HL-60/S4 treated with retinoic acid at 250 ng/mL for 4 days and 3 days (cell line): ENCODE data around the gene H3-3A.
"Not testable (repeated sequence)": the region's sequence is repeated elsewhere in the genome, so short reads cannot be mapped to it uniquely, and the experiment has no call there.

Experiments used
- in situ Hi-C: fragments of 300-500 bp; cut with MboI; formaldehyde crosslinking; loops from 2 replicates; pipeline ENCODE4 v1.7.0; 2022; ENCODE audit warnings: low sequenced_read_pairs

H3-3A gene

DNA sequence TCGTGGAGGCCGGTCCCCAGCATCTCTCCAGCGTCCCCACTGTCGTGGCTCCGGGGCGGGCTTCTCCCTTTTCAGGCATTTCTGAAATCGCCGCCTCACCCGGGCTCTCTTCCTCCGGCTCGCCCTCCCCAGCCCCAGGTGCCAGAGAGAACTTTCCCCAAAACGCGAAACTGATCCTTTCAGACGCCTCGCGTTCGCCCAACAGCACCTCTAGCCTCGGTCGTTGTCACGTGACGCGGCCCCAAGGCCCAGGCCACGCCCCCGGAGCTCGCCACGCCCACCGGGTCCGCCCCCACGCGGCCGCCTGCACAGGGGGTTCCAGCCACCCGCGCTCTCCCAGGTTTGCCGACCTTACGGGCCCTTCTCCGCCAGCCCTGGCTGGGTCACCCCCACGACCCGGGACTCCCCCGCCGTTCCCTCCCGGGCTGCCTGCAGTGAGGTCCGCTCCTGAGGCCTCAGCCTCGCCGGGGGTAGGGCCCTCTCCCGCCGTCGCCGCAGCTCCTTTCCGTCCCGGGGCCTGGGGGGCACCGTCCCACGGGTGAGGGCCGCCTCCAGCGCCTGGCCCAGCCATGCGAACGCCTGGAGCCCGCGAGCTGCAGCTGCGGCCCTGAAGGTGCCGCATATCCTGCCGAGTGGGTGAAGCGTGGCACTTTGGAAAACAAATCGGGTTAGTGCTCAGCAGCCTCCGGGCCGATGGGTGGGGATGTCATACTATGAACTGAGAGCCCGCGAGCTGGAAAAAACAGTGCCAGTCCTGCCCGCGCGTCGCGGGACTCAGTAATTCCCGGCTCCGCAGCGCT, 21.0 kb downstream of the H3-3A start:
- in situ Hi-C loops = no loop called here

DNA sequence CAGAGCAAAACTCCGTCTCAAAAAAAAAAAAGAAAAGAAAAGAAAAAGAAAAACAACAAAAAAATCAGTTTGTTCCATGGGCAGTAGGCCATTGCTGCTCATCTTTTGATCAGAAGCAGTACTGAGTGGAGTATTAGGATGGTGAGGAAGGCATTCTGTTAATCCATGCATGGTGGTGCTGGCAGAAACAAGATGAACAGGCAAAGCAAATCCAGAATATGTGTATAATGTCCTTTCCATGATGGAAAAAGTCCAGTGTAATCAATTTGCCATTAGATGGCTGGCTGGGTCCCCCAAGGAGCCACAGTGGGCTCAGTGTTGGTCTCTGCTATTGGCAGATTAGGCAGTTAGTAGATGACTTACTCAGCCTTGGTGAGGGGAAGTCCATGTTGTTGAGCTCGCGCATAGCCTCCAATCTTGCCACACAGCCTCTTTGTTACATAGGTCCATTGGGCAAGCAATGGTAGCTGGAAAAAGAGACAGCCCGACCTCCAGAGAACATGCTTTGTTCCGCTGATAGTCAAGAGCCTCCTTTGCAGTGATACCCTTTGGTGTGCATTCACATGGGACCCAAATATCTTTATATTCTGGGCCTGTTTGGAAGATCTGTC, 23.3 kb downstream of the H3-3A start:
- in situ Hi-C loops = no loop called here

DNA sequence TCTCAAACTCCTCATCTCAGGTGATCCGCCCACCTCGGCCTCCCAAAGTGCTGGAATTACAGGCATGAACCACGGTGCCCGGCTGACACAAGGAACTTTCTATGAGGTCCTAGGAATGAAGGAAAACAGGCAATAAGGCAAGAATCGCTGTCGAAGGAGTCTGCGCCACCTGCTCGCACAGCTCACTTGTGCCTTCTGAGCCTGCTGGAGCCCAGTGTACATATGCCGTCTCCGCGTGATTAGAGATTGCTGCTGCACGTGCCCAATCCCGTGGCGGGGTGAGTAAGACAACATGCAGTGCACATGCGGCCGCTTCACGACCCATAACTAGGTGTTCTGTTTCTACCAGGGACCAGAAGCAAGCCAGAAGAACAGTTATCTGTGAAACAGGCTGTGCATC, 24.3 kb downstream of the H3-3A start:
- in situ Hi-C loops = no loop called here

DNA sequence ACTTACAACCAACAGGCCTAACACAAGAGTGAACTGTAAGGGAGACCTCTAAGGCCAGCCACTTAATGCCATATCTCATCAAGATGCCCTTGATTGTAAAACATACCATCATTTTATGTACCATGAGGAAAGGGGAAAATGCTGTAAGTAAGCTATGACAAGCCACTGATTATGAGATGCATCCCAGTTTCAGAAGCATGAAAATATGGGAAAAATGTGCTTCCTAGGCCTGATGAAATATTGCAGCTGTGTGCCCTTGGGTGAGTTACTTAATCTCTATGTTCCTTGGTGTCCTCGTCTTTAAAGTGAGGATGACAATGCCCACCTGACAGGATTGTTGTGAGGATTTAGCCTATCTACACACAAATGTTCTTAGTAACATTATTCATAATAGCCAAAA, 28.9 kb downstream of the H3-3A start:
- in situ Hi-C loops = no loop called here

DNA sequence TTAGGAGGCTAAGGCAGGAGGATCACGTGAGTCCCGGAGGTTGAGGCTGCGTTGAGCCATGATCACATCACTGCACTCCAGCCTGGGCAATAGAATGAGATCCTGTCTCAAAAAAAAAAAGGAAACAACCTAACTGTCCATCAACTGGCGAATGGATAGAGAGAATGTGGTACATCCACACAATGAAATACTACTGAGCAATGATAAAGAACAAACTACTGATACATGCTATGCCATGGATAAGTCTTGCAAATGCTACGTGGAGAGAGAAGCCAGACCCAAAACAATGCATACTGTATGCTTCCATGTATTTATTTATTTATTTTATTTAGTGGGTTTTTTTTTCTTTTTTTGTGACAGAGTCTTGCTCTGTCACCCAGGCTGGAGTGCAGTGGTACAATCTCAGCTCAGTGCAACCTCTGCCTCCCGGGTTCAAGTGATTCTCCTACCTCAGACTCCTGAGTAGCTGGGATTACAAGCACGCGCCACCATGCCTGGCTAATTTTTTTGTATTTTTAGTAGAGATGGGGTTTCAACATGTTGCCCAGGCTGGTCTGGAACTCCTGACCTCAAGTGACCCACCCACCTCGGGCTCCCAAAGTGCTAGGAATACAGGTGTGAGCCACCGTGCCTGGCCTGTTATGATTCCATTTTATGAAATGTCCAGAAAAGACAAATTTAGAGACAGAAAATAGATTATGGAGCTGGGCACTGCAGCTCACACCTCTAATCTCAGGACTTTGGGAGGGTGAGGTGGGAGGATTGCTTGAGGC, 29.7 kb downstream of the H3-3A start:
- in situ Hi-C loops = not testable (repeated sequence)

DNA sequence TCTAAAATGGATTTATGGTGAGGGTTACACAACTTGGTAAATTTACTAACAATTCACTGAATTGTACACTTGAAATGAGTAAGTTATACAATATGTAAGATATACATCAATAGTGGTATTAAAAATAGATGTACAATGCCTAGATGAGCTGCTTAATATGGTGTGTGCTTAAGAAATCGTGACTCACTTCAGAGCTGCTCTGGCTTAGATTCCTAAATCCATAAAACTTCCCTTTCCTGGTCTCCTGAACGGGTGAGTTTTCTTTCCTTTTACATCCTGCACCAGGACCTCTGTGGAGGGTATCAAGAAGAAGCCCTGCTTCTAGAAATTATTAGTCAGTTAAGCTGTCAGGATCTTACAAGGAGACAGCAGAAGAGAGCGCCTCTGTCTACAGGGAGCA, 30.4 kb downstream of the H3-3A start:
- in situ Hi-C loops = no loop called here

DNA sequence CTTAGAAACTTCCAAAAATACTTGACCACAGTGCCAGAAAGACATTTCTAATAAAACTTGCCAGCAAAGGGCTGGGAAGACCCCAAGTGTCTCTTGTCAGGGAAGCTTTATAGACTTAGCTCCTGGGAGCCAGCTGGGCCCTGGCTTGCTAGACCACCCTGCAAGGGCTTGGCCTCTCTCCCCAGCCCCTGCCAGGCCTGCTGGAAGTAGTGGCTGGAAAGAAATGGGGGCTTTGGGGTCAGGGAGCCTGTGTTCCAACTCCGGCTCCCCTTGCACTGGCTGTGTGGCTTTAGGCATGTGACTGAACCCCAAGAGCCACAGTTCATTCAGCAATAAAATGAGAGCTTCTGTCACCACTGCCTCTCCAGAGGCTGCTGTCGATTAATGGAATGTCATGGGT, 31.1 kb downstream of the H3-3A start:
- in situ Hi-C loops = no loop called here

DNA sequence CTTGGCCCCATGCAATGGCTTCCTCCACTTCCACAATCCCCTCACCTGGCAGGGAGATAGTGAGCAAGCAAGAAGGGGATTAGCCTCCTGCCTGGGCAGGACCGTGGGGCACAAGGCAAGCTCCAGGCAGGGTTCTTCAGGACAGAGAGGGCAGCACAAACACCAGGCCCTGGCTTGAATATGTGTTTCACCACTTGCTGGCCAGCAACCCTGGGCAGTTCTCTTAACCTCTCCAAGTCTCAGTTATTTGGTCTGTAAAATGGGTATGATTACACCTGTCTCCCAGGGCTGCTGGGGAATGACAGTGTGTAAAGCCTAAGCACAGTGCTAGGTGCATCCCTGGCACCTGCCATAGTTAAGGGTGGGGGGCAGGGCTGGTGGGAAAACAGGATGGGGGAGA, 31.9 kb downstream of the H3-3A start:
- in situ Hi-C loops = no loop called here

DNA sequence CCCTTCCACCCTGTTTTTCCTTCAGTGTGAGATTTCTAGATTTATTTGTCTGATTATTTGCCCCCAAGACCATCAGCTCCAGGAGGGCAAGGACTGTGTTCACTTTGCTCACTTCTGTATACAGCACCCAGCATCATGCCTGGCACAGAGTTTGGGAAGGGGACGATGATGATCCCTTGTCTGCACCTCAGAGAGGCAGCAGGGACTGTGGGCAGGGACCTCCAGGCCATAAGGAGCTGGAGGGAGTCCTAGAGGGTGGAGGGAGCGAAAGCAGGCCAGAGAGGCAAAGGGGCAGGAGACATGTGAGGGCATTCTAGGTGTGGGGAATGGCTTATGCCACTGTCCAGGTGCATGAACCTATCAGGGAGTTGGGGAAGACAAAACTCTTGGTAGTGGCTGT, 32.8 kb downstream of the H3-3A start:
- in situ Hi-C loops = no loop called here

DNA sequence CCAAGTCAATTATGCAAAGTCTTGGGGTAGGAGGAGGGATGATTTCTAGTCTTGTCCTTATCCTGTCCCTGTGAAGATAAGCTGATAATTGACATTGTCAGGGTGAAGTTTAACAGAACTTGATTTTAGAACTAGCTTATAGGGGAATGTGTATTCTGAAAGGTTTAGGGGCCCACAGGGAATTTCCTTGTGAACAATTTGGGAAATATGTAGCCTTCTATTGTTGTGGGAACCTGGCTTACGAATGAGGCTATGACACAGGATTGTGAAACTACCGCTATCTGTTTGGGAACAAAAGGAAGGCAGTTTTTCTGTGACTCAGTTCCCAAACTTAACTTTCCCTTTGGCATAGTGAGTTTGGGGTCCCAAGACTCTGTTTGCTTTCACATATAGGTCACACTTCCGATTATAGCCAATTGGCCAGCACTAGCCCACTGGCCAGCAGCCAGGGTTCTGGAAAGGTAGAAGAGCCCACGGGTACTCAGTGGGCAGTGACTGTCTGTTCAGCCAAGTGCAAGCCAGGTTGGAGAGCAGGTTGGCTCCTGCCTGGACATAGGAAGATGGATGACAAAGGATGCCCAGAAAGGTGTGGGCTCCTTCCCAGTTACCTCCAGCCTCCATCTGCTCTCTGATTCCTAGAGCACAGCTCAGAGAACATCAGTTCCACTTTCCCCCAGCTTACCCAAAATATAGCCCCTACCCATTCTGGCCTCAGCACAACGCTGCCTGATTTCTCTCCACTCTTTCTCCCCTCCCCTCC, 35.5 kb downstream of the H3-3A start:
- in situ Hi-C loops = no loop called here

DNA sequence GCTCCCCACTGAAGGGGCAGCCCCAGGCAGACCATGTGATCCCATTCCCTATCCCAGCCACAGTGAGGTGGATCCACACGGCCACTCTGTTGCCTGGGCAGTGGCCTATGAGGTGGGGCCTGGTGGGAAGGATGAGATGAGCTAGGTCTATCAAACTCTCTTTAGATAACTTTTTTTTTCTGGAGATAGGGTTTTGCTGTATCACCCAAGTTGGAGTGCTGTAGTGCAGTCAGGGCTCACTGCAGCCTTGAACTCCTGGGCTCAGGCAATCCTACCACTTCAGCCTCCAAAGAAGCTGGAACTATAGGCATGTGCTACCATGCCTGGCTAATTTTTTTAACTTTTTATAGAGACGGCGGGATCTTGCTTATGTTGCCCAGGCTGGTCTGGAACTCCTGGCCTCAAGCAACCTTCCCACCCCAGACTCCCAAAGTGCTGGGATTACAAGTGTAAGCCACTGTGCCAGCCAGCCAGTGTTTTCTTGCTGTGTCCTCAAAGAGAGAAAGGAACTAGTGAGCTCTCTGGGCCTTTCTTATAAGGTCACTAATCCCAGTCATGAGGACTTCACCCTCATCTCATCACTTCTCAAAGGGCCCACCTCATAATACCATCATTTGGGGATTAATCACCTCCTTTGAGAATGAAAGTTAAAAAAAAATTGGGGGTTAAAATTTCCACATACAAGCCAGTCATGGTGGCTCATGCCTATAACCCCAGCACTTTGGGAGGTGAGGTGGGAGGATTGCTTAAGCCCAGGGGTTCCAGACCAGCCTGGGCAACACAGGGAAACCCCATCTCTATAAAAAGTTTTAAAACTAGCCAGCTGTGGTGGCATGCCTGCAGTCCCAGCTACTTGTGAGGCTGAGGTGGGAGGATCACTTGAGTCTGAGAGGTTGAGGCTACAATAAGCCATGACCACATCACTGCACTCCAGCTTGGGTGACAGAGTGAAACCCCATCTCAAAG, 36.6 kb downstream of the H3-3A start:
- in situ Hi-C loops = no loop called here

DNA sequence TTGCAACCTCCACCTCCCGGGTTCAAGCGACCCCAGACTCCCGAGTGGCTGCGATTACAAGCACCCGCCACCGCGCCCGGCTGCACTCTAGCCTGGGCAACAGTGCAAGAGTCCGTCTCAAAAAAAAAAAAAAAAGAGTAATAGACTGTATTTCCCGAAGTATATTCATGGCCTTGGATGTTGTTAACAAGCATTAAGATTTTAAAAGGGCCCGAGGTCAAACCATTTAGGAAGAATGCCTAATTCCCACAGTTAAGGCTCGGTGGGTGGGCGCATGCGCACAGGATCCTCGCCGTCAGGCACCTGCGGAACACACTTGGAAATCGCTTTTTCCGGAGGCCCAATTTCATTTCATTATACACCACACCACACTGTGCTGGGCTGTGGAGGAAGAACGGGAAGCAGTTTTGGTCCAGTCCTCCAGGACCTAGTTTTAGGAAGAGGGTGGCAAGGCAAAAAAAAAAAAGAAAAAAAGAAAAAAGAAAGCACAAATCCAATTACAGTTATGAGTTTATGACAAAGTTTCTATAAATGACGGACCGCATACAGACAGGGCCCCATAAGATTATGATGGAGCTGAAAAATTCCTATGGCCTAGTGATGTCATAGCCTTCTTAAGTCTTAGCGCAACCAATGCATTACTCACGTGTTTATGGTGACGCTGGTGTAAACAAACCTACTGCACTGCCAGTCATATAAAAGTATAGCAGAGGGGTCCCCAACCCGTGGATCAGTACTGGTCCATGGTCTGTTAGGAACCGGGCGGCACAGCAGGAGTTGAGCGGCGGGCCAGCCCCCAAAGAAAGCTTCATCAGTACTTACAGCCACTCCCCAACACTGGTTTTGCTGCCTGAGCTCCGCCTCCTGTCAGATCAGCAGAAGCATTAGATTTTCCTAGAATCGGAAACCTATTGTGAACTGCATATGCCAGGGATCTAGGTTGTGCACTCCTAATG, 38.2 kb downstream of the H3-3A start:
- in situ Hi-C loops = no loop called here

DNA sequence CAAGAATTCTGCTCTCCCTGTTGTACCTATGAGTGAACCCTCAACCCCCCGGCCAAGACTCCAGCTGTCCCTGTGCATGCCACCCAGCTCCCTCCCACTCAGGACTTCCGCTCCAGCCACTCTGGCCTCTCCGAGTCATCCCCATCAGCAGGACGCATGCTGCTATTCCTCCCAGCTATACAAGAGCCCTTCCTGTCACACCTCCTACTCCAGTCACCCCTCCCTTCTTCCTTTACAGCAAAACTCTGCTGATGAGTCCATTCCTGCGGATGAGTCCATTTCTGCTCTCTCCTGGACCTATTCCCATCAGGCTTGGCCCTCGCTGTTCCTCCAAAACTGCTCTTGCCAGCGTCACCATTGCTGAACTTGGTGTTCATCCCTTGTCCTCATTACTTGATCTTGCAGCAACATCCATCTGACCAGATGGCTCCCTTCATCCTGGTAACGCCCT, 42.2 kb downstream of the H3-3A start:
- in situ Hi-C loops = no loop called here

DNA sequence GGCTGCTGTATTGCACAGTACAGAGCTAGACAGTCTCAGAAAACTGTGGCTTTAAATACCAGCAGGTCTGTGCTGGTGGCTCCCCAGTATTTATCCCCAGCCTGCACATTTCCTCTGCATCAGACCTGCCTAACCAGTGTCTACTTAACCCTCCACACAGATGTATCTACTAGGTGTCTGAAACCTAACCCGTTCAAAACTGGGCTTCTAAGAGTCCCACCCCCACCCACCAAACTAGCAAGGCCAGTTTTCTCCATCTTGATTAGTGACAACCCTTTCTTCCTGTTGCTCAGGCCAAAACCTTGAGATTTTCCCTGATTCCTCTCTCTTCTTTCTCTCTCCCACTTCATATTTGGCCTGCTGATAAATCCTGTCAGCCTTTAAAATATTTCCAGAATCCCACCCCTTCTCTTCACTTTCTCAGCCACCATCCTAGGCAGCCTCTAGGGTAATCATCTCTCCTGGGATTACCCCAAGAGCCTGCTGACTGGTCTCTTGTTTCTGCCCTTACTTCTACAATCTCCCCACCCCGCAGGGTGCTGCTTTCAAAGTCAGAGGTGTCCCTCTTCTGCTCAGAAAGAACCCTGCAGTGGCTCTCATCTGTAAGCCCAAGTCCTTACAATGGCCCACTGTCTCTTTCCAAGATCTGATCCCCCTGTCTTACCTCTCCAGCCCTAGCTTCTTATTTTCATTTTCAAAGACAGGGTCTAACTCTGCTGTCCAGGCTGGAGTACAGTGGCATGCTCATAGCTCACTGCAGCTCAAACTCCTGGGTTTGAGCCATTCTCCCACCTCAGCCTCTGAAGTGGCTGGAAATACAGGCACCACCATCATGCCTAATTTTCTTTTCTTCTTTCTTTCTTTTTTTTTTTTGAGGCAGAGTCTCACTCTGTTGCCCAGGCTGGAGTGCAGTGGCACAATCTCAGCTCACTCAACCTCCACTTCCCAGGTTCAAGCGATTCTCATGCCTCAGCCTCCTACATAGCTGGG, 45.2 kb downstream of the H3-3A start:
- in situ Hi-C loops = no loop called here

DNA sequence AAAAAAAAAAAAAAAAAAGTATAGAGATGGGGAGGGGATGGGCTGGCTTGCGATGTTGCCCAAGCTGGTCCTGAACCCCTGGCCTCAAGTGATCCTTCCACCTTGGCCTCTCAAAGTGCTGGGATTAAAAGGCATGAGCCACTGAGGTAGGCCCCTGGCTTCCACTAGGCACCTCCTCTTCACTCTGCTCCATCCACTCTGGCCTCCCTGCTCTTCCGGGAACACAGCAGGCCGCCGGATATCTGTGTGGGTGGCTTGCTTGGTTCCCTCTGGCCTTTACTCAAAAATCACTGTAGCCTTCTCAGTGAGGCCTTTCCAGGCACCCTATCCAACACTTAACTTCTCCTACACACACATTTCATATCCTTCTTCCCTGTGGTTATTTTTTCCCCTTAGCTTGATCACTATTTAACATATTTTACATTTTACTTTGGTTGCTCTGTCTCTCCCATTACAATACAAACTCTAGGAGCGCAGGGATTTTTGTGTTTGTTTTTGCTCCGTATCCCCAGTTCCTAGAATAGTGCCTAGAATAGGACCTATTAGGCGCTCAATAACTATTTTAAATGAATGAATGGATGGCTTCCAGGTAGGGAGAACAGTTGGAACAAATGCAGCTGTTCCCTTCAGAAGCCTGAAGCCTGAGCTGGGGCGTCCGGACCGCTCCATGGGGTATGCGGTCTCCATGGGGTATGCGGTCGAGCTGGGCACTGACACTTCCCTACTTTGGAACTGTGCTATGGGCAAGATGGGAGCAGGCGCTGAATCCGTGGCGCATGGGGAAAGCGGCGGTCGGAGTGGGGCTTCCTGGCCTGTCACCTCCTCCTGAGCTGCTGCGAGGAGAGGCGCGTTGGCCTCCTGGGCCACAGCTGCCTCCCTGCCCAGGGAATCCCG, 46.7 kb downstream of the H3-3A start:
- in situ Hi-C loops = no loop called here

DNA sequence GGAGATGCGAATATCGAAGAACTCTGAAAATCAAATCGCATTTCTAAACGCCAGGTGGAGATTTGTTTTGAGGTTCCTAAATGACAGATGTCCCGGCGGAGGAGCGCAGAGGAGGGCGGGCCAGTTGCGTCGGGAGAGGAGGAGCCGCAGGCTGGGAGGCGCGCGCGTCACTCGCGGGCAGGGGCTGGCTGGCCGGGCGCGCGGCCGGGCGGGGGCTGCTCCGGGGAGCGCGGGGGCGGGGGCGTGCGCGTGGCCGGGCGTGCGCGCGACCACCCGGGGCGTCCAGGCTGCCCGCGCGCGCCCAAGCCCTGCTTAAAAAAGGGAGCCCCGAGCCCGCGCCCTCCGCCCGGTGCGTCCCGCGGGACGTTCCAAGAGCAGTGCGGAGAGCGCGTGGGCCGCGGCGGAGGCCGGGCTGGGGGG, 47.3 kb downstream of the H3-3A start:
- in situ Hi-C loops = no loop called here
